CD4-positive, alpha-beta T cell treated with Interleukin-1 beta for 1 hour (primary cell): ENCODE results near the gene TESK2.

Experiments used
- DNase-seq, 2 donors: peaks; one replicate each; pipeline ENCODE4 v3.0.0-alpha.2; 2020 to 2022

The TESK2 gene

GRCh38 chr1:45331436-45332345, 159.3 kb downstream of the TESK2 start:
- DNase-seq = no peak

- no peak for DNase-seq
Measured at GRCh38 chr1:45329445-45329844, 161.5 kb downstream of the TESK2 start.

- DNase-seq = no peak
Measured at GRCh38 chr1:45328680-45329079, 162.3 kb downstream of the TESK2 start.

GRCh38 chr1:45327644-45328515, 163.1 kb downstream of the TESK2 start:
- no peak for DNase-seq

GRCh38 chr1:45326627-45327623, 164.0 kb downstream of the TESK2 start, which contains the start of gene HPDL:
Gene HPDL, plus strand, starts transcription at chr1:45326895. Its CDS starts 254 bp downstream, at chr1:45327149.
- peak; percentile 57 to 58 for DNase-seq

GRCh38 chr1:45325851-45326506, 165.0 kb downstream of the TESK2 start:
- no peak for DNase-seq

GRCh38 chr1:45322486-45323040, 168.4 kb downstream of the TESK2 start:
- DNase-seq = no peak

- no peak for DNase-seq
Measured at GRCh38 chr1:45321444-45321843, 169.5 kb downstream of the TESK2 start.

GRCh38 chr1:45319761-45320160, 171.2 kb downstream of the TESK2 start:
- DNase-seq = no peak

- DNase-seq = no peak
Measured at GRCh38 chr1:45317166-45317565, 173.8 kb downstream of the TESK2 start.

- no peak for DNase-seq
Measured at GRCh38 chr1:45314266-45314665, 176.7 kb downstream of the TESK2 start.

GRCh38 chr1:45306905-45307304, 184.1 kb downstream of the TESK2 start:
- DNase-seq = no peak

GRCh38 chr1:45306319-45306718, 184.6 kb downstream of the TESK2 start:
- no peak for DNase-seq

GRCh38 chr1:45305231-45305630, 185.7 kb downstream of the TESK2 start:
- DNase-seq = no peak

GRCh38 chr1:45304311-45305081, 186.5 kb downstream of the TESK2 start:
- no peak for DNase-seq

GRCh38 chr1:45303520-45304310, 187.2 kb downstream of the TESK2 start:
- DNase-seq = peak; percentile 98

GRCh38 chr1:45302505-45303150, 188.3 kb downstream of the TESK2 start:
- no peak for DNase-seq

GRCh38 chr1:45300669-45300997, 190.3 kb downstream of the TESK2 start:
- DNase-seq = no peak

GRCh38 chr1:45299981-45300668, 190.8 kb downstream of the TESK2 start:
- DNase-seq = peak; percentile 57 to 70
